Stimulated activated CD4-positive, alpha-beta T cell treated with anti-CD3 and anti-CD28 coated beads, TNF-alpha, amount 100 ng/mL, for 1 hour (primary cell): ENCODE measurements around the gene FGFR4.

Experiments used
- DNase-seq, 3 donors: peaks; one replicate each; pipeline ENCODE4 v3.0.0-alpha.2; 2020; ENCODE audit warnings: low read depth in 3 of 3, low spot score in 1 of 3

Gene FGFR4

DNA sequence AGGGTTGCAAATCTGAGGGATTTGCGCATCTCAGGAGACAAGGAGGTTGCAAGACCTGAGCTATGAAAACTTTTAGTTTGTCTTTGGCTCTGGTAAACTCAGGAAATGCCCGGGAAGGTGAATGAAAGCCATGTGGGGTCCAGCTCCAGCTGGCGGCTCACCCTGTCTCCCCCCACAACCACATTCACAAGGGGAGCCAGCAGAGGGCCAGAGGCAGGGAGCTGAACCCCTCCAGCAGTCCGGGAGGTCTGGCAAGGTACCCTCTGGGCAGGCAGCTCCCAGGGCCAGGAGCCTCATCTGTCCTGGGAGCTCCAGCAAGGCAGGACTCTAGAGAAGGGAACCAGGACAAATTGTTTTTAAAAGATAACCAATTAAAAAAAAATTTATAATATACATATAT lies 2.5 kb upstream of the FGFR4 start:
- no peak for DNase-seq

DNA sequence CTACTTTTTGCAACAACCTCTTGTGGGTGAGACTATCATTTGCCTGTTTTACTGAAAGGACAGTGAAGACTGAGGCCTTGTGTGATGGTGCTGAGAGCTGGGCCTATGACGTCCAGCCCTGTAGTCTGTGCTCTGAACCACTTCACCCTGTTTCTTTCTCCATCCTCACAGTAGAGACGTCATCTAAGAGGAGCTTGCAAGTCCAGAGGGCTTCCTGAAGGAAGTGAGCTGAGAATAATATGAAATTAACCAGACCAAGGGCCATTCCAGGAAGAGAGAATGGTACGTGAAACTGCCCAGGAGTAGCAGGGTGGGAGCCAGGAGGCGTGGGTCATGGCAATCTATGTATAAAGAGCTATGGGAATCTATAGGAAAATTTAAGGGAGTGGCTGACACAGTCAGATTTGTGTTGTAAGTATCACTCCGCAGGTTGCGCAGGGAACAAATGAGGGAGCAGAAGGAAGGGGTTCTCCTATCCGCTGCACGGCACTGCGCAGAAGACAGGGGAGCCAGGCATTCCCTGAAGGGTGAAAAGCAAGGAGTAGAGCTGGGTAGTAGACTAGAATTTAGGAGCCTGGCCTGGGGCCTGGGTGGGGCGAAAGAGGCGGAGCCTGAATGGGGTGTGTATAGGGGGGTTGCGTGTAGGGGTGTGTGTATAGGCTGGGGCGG lies 596 bp upstream of the FGFR4 start:
- no peak for DNase-seq

DNA sequence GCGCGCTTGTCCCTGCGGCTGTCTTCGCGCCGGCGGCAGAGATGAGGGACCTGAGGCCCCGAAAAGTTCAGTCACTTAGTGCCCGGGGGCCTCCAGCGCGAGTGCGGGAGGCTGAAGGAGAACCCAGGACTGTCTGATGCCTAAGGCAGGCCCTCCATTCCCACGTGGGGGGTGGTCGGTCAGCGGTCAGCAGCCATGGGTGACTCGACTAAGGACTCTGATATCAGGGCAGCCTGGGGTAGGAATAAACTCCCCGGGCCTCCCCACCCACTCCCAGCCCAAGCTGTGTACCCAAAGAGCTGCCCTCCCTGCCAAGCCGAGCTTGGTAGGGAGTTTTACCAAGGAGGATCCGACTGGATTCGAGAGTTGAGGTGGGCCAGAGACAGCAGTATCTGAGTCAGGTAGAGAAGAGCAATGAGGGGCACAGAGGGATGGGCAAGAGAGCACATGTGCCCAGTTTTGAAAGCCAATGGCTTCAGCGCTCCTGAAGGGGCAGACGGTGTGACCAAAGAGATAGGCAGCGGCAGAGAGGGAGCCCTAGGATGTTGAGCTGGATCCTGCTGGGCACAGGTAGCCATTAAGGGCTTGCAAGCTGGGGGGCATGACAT lies 787 bp downstream of the FGFR4 start:
- no peak for DNase-seq

DNA sequence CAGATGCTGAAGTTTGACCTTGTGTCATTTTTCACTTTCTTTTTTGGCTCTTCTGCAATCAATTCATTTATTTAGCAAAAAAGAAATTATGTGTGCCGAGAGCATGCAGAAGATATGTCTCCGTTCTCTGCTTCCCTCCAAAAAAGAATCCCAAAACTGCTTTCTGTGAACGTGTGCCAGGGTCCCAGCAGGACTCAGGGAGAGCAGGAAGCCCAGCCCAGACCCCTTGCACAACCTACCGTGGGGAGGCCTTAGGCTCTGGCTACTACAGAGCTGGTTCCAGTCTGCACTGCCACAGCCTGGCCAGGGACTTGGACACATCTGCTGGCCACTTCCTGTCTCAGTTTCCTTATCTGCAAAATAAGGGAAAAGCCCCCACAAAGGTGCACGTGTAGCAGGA lies 2.4 kb downstream of the FGFR4 start:
- DNase-seq, result no peak

DNA sequence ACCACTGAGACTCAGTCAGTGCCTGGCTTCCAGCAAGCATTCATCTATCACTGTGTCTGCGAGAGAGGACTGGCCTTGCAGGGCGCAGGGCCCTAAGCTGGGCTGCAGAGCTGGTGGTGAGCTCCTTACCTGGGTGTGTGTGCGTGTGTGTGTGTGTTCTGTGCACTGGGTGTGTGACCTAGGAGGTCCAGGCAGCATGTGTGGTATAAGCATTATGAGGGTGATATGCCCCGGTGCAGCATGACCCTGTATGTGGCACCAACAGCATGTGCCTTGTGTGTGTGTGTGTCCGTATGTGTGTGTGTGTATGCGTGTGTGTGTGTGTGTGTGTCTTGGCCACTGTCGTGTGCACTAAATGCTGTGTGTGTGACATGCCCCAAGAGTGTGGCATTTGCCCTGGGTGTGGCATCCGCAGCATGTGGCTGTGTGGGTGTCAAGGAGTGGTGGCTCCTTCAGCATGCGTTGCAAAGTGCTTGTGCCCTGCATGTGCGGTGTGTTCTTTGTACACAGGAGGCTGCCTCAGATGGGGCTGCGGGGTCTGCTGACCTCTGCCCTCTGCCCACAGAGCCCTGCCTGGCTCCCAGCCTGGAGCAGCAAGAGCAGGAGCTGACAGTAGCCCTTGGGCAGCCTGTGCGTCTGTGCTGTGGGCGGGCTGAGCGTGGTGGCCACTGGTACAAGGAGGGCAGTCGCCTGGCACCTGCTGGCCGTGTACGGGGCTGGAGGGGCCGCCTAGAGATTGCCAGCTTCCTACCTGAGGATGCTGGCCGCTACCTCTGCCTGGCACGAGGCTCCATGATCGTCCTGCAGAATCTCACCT lies 3.3 kb downstream of the FGFR4 start:
- DNase-seq, result no peak

DNA sequence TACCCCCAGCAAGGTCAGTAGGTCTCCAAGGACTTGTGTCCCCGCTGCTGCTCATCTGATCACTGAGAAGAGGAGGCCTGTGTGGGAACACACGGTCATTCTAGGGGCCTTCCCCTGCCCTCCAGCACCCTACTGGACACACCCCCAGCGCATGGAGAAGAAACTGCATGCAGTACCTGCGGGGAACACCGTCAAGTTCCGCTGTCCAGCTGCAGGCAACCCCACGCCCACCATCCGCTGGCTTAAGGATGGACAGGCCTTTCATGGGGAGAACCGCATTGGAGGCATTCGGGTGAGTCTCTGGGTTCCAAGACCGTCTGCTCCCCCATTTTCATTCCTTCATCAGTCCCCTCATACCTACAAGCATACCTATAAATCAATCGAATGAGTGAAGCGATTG lies 4.1 kb downstream of the FGFR4 start:
- DNase-seq, result no peak

DNA sequence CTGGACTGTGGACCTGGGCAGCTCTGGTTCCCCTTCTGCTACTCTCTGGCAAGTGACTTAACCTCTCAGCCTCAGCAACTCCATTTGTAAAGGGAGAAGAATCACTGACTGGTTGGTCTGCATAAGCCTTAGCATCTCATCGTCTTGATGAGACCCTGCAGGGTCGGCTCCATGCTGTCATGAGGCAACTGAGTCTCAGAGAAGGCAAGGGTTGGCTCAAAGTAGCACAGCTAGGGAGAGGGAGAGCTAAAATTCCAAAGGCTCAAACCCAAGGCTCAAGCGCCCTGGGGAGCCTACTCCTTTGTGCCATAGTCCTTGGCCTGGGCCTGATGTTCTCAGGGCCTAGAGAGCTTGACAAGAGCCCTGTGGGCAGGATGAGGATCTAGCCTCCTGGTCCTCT lies 4.5 kb downstream of the FGFR4 start:
- no peak for DNase-seq

DNA sequence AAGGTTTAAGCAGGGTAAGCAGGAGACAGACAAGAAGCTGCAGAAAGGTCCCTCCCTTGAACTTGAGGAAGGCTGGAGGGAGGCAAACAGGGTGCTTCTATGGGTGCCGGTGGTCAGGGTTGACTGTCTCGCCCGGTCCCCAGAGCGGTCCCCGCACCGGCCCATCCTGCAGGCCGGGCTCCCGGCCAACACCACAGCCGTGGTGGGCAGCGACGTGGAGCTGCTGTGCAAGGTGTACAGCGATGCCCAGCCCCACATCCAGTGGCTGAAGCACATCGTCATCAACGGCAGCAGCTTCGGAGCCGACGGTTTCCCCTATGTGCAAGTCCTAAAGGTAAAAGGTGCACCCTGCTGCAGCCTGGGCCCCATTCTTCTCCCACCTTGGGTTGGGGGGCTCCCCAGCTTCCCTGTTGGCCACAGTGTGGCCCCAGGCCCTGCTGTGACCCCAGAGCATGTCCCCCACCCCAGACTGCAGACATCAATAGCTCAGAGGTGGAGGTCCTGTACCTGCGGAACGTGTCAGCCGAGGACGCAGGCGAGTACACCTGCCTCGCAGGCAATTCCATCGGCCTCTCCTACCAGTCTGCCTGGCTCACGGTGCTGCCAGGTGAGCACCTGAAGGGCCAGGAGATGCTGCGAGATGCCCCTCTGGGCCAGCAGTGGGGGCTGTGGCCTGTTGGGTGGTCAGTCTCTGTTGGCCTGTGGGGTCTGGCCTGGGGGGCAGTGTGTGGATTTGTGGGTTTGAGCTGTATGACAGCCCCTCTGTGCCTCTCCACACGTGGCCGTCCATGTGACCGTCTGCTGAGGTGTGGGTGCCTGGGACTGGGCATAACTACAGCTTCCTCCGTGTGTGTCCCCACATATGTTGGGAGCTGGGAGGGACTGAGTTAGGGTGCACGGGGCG lies 5.7 kb downstream of the FGFR4 start:
- DNase-seq, result no peak

DNA sequence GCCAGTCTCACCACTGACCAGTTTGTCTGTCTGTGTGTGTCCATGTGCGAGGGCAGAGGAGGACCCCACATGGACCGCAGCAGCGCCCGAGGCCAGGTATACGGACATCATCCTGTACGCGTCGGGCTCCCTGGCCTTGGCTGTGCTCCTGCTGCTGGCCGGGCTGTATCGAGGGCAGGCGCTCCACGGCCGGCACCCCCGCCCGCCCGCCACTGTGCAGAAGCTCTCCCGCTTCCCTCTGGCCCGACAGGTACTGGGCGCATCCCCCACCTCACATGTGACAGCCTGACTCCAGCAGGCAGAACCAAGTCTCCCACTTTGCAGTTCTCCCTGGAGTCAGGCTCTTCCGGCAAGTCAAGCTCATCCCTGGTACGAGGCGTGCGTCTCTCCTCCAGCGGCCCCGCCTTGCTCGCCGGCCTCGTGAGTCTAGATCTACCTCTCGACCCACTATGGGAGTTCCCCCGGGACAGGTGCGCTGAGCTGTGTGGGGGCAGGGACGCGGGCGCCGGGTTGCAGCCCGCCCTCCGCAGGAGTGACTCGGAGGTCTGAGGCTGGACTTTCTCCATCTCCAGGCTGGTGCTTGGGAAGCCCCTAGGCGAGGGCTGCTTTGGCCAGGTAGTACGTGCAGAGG lies 6.5 kb downstream of the FGFR4 start:
- no peak for DNase-seq

DNA sequence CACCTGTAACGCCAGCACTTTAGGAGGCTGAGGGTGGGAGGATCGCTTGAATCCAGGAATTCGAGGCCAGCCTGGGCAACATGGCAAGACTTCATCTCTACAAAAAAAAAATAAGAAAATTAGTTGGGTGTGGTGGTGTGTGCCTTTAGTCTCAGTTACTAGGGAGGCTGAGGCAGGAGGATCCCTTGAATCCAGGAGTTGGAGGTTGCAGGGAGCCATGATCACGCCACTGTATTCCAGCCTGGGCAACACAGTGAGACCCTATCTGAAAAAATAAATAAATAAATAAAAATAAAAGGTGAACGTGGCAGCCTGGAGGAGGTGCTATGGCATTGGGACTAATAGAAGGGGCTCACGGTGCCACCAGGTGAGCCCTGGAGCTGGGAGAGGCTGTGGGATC lies 7.1 kb downstream of the FGFR4 start:
- no peak for DNase-seq

DNA sequence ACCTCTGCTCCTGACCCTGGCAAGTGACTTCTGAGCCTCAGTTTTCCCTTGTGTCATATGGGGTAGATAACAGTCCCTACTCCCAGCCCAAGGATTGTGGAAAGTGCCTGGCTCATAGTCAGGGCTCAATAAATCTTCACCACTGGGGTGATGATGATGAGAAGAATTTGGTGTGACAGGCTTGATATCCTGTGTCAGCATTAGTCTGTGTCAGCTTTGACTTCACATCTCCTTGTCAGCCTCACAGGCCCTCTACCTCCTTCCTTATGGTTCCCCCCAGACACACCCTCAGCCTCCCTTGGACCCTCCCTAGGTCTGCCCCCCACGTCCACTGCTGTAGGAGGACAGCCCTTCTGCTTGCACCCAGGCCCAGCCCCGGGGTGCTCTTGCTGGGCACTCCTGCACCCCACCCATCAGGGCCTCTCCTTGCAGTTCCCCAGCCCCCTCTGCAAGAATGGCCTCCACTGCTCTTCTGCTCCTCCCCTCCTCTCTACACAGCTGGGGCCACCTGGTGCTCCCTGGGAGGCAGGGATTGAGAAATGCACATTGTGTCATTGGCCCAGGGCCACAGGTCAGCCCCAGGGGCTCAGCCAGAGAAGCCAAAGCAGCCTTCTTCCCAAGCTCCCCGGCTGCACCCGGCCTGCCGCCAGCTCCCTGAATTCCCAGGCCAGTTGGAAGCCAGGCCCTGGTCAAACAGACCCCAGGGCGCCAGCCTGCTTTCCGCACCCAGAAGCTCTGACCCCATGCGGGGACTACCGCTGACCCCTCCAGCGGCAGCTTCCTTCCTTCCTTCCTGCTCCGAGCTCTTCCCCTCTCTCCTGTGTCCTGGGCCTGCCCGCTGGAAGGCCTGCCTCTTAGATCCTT lies 7.7 kb downstream of the FGFR4 start:
- DNase-seq, result no peak

DNA sequence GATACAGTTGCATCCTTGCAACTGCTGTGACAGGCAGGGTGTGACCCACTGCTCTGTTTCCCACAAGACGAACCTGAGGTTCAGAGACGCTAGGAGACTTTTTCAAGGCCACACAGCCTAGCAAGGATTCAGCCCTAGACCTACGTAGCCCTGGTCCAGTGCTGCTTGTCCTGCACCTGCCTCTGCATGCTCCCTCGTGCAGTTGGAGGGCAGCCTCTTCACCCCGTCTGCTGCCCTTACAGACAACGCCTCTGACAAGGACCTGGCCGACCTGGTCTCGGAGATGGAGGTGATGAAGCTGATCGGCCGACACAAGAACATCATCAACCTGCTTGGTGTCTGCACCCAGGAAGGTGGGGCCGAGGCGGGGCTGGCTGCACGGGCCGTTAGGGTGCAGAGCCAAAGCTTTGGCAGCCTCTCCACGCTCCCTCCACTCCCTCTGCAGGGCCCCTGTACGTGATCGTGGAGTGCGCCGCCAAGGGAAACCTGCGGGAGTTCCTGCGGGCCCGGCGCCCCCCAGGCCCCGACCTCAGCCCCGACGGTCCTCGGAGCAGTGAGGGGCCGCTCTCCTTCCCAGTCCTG lies 8.5 kb downstream of the FGFR4 start:
- no peak for DNase-seq

DNA sequence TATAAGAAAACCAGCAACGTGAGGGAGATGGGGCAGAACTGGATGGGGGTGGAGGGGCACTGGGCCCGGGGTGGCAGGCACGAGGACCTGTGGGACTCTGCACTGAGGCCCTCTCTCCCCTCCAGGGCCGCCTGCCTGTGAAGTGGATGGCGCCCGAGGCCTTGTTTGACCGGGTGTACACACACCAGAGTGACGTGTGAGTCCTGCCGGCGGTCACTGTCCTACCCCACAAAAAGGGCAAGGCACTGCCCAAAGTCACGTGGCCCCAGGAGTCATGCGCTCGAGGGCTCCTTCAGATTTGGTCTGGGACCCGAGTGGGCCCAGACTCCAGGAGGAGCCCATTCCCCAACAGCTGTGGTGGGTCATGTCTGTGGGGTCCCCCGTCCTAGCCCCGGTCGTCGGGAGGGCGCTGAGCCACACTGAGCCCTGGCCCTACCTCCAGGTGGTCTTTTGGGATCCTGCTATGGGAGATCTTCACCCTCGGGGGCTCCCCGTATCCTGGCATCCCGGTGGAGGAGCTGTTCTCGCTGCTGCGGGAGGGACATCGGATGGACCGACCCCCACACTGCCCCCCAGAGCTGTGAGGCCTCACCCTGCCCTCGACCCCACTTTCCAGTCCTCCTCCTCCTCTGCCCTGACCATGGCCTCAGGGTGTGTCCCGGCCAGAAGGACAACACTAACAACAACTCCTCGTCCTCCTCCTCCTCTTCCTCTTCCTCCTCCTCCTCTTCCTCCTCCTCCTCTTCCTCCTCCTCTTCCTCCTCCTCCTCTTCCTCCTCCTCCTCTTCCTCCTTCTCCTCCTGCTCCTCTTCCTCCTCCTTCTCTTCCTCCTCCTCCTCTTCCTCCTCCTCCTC lies 9.7 kb downstream of the FGFR4 start:
- no peak for DNase-seq

DNA sequence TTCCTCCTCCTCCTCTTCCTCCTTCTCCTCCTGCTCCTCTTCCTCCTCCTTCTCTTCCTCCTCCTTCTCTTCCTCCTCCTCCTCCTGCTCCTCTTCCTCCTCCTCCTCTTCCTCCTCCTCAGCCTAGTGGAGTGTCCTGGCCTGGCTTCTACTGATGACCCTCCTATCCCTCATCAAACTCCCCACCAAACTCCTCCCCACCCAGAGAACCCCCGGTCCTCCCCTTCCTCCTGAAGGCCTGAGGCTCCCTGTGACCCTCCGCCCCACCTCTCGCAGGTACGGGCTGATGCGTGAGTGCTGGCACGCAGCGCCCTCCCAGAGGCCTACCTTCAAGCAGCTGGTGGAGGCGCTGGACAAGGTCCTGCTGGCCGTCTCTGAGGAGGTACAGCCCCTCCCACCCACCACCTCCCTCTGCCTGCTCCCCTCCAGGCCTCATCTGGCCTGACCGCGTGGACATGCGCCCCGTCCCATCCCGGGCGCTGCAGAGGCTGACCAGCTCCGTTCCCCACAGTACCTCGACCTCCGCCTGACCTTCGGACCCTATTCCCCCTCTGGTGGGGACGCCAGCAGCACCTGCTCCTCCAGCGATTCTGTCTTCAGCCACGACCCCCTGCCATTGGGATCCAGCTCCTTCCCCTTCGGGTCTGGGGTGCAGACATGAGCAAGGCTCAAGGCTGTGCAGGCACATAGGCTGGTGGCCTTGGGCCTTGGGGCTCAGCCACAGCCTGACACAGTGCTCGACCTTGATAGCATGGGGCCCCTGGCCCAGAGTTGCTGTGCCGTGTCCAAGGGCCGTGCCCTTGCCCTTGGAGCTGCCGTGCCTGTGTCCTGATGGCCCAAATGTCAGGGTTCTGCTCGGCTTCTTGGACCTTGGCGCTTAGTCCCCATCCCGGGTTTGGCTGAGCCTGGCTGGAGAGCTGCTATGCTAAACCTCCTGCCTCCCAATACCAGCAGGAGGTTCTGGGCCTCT lies 10.6 kb downstream of the FGFR4 start:
- DNase-seq, result no peak

DNA sequence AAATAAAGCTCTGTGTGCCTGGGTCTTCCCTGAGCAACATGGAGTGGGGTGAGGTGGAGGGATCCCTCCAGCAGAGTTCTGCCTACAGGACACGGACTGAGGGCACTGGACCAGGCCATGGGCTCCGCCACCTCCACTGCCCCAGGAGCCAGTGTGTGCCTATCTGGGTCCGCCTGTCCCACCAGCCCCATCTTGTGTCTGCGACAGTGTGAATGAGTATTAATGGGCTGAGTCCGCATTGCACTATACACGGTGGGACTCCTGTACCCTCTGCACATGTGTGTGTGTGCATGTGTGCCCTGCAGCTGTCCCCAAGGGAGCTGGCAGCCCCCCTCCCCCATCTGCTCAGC lies 11.4 kb downstream of the FGFR4 start:
- no peak for DNase-seq

DNA sequence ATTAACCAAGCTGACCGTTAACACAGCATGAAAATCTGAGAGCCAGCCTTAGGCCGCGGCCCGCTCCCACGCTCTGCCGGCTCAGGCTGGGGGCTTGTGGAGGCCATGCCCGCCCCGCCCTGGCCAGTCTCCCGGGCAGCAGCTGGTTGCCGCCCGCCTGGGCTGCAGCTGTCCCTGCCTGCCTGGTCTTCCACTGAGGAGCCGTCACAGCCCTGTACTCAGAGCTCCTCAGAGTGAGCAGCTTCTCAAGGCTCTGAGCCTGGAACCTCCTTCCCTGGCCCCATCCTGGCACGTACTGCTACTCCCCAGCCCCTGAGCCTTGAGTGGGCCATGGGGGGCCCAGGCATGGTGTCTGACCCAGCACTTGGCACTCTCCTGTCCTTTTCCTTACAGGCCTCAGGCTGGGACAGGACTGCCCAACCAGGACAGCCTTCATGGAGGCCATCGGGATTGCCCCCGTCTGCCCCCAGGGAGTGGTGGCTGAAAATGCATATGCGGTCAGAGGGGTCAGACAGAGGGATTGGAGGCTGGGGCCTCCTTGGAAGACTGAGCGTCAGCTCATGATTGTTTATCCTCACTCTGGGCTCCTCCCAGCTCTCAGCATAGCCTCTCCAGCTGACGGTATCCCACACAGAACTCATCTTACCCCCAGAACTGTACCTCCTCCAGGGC lies 11.9 kb downstream of the FGFR4 start:
- no peak for DNase-seq

DNA sequence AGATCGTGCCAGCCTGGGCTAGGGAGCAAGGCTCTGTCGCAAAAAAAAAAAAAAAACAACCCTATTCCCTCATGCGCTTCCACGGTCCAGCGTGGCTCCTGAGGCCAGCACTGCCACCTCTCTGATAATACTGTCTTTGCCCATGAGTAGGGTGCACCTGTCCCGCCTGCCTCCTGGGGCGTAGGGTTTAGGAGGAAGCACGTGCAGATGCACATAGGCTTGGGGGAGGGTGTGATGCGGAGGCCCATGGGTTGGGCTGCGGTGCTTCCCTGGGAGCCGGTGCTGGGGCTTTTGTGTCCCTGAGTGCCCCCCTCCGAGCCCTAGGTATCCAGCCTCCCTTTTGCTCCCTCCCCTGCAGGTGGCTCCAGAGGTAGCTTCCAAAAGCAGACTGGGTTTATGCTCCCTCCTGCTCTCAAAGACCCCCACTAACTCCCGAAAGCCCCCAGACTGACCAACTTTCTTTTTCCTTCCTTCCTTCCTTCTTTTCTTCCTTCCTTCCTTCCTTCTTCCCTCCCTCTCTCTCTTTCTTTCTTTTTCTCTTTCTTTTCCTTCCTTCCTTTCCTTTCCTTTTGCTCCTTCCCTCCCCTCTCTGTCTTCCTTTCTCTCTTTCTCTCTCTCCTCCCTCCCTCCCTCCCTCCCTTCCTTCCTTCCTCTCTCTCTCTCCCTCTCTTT lies 12.8 kb downstream of the FGFR4 start:
- DNase-seq, result no peak
